Endothelial cell (in vitro differentiated cells): Measurements from ENCODE around the gene CNIH4. TPM values are rescaled to one million over a fixed set of nuclear protein-coding genes. Genes with fewer than 3 reads are reported as not detected.

Source experiments
- DNase-seq: peaks from one replicate; pipeline ENCODE4 v3.0.0; 2021; ENCODE audit warnings: low spot score
- H3K27ac Mint-ChIP-seq: one replicate; pipeline ENCODE4 v1.8.0; 2021; ENCODE audit warnings: mixed read lengths, inconsistent platforms; ENCODE audit not compliant: unreplicated experiment
- H3K27me3 Mint-ChIP-seq: one replicate; pipeline ENCODE4 v1.8.0; 2021; ENCODE audit warnings: mild to moderate bottlenecking, moderate library complexity, mixed read lengths, inconsistent platforms; ENCODE audit not compliant: unreplicated experiment
- H3K36me3 Mint-ChIP-seq: one replicate; pipeline ENCODE4 v1.8.0; 2021; ENCODE audit warnings: mild to moderate bottlenecking, low read depth, mixed read lengths, inconsistent platforms; ENCODE audit not compliant: unreplicated experiment
- H3K4me1 Mint-ChIP-seq: one replicate; pipeline ENCODE4 v1.8.0; 2021; ENCODE audit warnings: mild to moderate bottlenecking, mixed read lengths, inconsistent platforms; ENCODE audit not compliant: unreplicated experiment
- H3K4me3 Mint-ChIP-seq: one replicate; pipeline ENCODE4 v1.8.0; 2021; ENCODE audit warnings: mild to moderate bottlenecking, mixed read lengths, inconsistent platforms; ENCODE audit not compliant: unreplicated experiment
- H3K9me3 Mint-ChIP-seq: one replicate; pipeline ENCODE4 v1.8.0; 2021; ENCODE audit warnings: mixed read lengths, inconsistent platforms; ENCODE audit not compliant: unreplicated experiment
- total RNA-seq: library from RNA; stranded (reverse); fragmentation: NEBNext Ultra II Directional; extraction: Animal tissue kit (Norgen Biotek cat#: 25700); gene quantifications from one replicate; pipeline ENCODE4 v1.2.1, GENCODE V29; 2021; ENCODE audit not compliant: unreplicated experiment
- TF ChIP-seq, protein P1 (sequence below): fragments of 200-600 bp; sonication (generic); IDR thresholded peaks from one replicate; pipeline ENCODE4 v1.5.0; 2021; ENCODE audit warnings: antibody characterized with exemption; ENCODE audit not compliant: unreplicated experiment

The CNIH4 gene
- total RNA-seq, 1 donor from 2014 or later, result 59.9 TPM

DNA sequence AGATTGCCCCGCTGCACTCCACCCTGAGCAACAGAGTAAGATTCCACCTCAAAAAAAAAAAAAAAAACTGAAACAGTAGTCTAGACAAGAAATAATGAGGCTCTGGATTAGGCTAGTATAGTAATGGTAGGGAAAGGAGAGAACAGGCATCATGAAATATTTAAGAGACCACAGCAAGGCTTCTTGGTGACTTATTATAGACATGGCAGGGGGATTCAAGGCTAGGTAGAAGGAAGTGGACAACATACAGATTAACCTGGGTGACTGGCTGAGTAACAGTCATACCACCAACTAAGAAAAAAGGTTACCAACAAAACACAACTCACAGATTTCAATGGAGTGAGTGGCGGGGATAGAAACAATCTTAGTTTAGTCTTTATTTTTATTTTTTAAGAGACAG lies 35.0 kb upstream of the CNIH4 start:
- Mint-ChIP-seq H3K4me3 (no peak overlapping the region), H3K9me3 (no peaks in the 10 kb centered on the region), H3K4me1 (no peaks in the 10 kb centered on the region), H3K36me3 (no peaks in the 10 kb centered on the region), H3K27me3 (no peaks in the 10 kb centered on the region), H3K27ac (no peak overlapping the region)
- TF ChIP-seq, protein P1, sequence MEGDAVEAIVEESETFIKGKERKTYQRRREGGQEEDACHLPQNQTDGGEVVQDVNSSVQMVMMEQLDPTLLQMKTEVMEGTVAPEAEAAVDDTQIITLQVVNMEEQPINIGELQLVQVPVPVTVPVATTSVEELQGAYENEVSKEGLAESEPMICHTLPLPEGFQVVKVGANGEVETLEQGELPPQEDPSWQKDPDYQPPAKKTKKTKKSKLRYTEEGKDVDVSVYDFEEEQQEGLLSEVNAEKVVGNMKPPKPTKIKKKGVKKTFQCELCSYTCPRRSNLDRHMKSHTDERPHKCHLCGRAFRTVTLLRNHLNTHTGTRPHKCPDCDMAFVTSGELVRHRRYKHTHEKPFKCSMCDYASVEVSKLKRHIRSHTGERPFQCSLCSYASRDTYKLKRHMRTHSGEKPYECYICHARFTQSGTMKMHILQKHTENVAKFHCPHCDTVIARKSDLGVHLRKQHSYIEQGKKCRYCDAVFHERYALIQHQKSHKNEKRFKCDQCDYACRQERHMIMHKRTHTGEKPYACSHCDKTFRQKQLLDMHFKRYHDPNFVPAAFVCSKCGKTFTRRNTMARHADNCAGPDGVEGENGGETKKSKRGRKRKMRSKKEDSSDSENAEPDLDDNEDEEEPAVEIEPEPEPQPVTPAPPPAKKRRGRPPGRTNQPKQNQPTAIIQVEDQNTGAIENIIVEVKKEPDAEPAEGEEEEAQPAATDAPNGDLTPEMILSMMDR, result no peak
- DNase-seq, result no peak

DNA sequence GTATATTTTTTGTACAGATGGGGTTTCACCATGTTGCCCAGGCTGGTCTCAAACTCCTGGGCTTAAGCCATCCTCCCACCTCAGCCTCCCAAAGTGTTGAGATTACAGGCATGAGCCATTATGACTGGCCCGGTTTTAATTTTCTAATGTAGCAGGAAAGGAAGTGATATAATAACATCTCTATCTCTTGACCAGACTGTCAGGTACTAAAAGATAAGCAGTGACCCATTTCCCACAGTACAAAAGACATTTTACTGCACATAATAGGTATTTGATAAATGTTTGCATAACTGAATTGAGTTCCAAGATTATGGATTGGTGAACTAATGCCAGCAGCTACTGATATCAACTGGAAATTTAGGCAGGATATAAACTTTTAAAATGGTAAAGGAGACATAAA lies 30.7 kb upstream of the CNIH4 start:
- TF ChIP-seq, protein P1, result no peak
- DNase-seq, result no peak
- no peaks in the 10 kb centered on the region for H3K36me3 Mint-ChIP-seq
- H3K4me3 Mint-ChIP-seq, result no peak overlapping the region
- H3K27ac Mint-ChIP-seq, result no peak overlapping the region
- no peaks in the 10 kb centered on the region for H3K9me3 Mint-ChIP-seq
- peaks cover 20% of the 10 kb centered on the region for H3K4me1 Mint-ChIP-seq
- H3K27me3 Mint-ChIP-seq, result peaks cover 3% of the 10 kb centered on the region

DNA sequence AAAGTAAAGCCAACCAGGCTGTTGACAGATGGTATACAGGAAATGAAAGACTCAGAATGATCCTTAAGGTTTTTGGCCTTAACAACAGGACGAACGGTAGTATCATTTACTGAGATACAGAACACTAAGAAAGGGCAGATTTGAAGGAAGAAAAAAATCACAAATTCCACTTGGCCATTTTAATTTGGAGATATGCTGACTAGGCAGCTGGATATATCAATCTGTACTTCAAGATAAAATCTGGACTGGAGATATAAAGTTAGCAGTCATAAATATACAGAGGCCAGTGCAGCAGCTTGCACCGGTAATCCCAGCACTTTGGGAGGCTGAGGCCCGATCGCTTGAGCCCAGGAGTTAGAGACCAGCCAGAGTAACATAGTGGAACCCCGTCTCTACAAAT lies 28.0 kb upstream of the CNIH4 start:
- no peaks in the 10 kb centered on the region for H3K36me3 Mint-ChIP-seq
- peaks cover 20% of the 10 kb centered on the region for H3K4me1 Mint-ChIP-seq
- TF ChIP-seq, protein P1, result no peak
- peak overlapping the region; percentile 81 for H3K4me3 Mint-ChIP-seq
- H3K9me3 Mint-ChIP-seq, result no peaks in the 10 kb centered on the region
- H3K27me3 Mint-ChIP-seq, result peaks cover 3% of the 10 kb centered on the region
- H3K27ac Mint-ChIP-seq, result peak overlapping the region; percentile 59
- no peak for DNase-seq

DNA sequence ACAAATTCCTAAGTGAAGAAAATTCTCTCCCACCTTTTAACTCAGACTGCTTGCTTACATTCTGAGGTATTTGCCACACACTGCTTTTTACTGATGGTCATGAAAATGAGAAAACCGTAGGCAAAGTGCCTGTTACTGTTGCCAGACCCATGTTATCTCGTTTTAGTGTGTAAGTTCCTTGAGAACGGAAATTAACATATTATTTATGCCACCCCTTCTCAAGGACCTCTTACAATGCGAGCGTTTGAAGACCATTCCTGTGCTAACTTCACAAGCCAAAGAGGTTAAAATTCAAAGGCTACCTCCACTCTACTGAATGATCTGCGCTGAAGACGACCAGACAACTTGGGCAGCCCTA lies 27.2 kb upstream of the CNIH4 start:
- Mint-ChIP-seq H3K9me3 (no peaks in the 10 kb centered on the region), H3K4me1 (peaks cover 20% of the 10 kb centered on the region), H3K27ac (peak overlapping the region; percentile 100), H3K36me3 (no peaks in the 10 kb centered on the region), H3K27me3 (peaks cover 3% of the 10 kb centered on the region), H3K4me3 (peak overlapping the region; percentile 99)
- no peak for DNase-seq
- TF ChIP-seq, protein P1, result no peak

DNA sequence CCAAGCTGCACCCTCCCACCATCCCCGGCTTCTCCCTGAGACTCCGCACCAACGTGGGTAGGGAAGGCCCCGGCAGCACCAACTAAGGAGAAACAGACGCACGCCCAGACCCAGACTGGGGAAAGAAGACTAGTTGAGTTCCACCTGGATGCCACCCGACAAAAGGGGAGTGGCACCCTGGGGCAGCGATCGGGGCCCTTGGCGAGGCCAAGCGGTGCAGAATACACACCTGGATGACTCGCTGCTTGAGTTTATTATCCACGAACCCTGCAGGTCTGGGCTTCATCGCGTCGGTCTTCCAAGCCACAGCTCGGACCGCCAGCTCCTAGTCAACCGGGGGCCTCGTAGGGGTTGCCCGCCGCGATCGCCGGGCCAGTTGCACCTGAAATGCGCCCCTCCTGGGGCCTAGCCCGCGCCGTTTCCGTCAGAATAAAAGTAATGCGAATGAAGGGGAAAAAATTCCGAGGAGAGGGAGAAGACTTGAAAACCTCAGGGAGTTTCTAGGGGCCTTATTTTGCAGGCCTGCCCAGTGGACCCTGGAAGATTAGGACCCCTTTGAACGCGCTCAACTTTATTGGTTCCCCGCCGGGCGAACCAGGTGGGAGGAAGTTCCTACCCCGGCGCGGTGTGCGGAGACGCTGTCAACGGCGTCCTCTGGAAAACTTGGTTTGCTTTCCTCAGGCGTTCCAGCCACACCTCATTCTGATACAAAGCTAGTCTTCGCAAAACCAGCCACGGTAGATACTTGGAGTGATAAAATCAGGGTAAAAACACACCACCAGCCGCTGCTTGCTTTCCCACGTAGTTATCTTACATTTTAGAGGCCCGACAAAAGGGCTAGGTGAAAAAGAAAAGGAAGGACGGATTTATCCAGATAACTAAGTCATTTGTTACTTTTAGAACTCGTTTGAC lies 26.6 kb upstream of the CNIH4 start, which contains the start of gene NVL:
NVL (minus strand) TSS at position 331 of the 912 bp plus-strand sequence; CDS start at position 286, 45 bp downstream.
- TF ChIP-seq, protein P1, result no peak
- peak; percentile 77 for DNase-seq
- no peaks in the 10 kb centered on the region for H3K36me3 Mint-ChIP-seq
- H3K9me3 Mint-ChIP-seq, result no peaks in the 10 kb centered on the region
- H3K4me3 Mint-ChIP-seq, result peak within 1 kb of the TSS; percentile 99
- H3K27ac Mint-ChIP-seq, result peak within 1 kb of the TSS; percentile 100
- peaks cover 3% of the 10 kb centered on the region for H3K27me3 Mint-ChIP-seq
- H3K4me1 Mint-ChIP-seq, result peaks cover 20% of the 10 kb centered on the region
